SKM-1 (cell line): ENCODE results near the gene ENPP7.

Source experiments
- DNase-seq: peaks from one replicate; lab custom pipeline; 2025; ENCODE audit not compliant: unreplicated experiment; lab: John Stamatoyannopoulos, UW

ENPP7 gene

DNA sequence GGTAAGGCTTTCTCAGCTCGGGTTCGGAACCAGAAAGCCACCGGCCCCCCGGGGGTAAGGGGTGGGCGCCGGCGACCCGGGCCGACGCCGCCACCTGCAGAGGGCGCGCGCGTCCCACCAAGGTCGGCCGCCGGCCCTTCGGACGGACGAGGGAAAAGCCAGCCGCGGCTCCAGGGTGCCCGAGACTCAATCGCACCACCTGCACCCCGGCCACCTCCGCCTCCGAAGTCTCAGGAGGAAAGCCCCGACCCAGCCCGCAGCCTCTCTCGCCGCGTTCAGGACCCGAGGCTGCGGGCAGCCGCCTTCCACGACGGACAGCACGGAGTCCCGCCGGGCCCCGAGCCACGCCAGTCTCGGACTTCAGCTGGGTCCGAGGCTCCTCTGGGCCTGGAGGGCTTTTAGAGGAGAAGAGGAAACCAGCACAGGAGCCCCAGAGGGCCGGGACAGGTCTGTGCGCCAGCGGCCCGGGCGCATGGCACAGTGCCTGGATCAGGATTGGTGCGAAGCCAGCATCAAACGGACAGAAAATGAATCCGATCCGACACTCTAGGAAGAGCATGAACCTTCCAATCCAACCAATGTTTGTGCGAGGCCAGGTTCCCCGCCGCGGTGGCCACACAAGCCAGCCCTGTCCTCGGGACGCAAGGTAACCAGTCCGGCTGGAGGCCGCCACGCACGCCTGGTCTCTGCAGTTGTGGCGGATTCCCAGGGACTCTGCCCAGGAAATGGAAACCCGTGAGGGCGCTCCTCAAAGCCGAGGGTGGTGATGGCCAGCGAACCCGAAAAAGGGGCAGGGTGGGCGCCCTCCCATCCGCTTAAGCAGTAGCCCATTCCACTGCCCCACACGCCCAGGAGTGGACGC, 59.4 kb downstream of the ENPP7 start:
- DNase-seq = no peak

DNA sequence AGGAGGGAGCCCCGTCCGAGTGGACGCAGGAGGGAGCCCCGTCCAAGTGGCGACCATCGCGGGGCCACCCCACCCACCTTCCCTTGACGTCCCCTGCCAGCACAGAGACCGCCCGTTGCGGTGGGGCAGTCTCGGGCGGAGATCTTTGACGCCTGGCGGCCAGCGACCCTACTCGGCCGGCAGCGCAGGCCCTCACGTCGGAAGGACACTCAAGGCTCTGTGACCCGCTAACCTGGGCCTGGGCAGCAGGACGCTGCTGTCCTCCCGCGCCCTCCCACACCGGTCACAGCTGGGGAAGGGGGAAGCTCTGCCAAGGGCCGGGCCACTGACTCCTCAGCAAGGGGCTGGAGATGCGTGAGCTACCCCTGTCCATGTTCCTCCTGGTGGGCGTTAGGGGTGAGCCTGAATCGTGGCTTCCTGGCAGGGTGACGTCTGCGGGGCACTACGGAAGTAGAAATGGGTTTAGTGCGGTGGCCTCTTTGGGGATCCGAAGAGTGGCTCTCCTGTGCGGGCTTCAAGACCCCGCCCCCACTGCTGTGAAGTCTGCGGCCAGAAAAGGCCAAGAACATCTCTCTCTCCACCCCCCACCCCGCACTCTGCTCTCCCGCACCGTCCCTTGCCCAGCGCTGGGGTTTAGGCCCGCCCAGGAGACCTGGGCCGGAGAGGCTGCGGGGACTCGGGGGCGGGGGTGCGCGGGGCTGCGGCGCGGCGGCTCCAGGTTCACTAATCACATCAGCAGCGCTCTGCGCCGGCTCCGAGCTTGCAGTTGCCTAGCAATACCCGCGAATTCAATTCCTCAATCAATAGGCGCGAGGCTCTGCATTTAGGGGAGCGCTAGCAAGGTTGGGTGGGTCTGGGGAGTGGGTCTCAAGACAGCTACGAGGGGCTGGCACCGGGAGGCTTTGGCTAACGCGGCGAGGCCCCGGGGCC, 60.3 kb downstream of the ENPP7 start:
- no peak for DNase-seq

DNA sequence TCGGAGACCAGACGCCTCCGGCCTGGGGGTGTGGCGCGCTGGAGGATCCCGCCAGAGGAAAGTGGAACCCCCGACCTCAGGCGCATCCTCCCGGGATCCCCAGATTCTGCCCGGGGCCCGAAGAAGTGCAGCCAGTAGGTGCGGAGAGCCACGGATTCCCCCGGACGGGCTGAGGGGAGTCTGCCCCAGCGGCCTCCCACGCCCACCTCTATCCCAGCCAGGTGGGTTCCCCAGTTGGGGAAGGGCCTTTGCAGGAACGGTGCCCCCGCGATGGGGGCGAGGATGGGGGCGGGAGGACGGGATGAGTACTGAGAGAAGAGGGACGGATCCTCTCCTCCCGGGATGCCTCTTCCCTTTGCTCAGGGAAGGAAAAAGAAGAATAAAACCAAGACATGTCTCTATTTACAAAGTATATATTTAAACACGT, 61.0 kb downstream of the ENPP7 start:
- no peak for DNase-seq
